Activated naive CD8-positive, alpha-beta T cell treated with anti-CD3 and anti-CD28 coated beads, Interleukin-2, amount 50 U/mL, for 24 hours (primary cell): ENCODE data around the gene ARPP21.
A peak's percentile ranks its signal among the peaks of the same experiment; 100 is the strongest.

ENCODE experiments used
- ATAC-seq: fragments of 150-1000 bp; cut with Tn5 transposase; one replicate; pipeline ENCODE4 v1.10.0; 2021
- DNase-seq: peaks from one replicate; pipeline ENCODE4 v3.0.0; 2021
- H3K27ac Mint-ChIP-seq: one replicate; pipeline ENCODE4 v1.8.0; 2021; ENCODE audit warnings: mild to moderate bottlenecking, mixed read lengths
- H3K27me3 Mint-ChIP-seq: one replicate; pipeline ENCODE4 v1.8.0; 2021; ENCODE audit warnings: mixed read lengths
- H3K36me3 Mint-ChIP-seq: one replicate; pipeline ENCODE4 v1.8.0; 2021; ENCODE audit warnings: low read depth, mixed read lengths
- H3K4me1 Mint-ChIP-seq: one replicate; pipeline ENCODE4 v1.8.0; 2021; ENCODE audit warnings: mixed read lengths
- H3K4me3 Mint-ChIP-seq: one replicate; pipeline ENCODE4 v1.8.0; 2021; ENCODE audit warnings: mild to moderate bottlenecking, moderate library complexity, mixed read lengths
- H3K9me3 Mint-ChIP-seq: one replicate; pipeline ENCODE4 v1.8.0; 2021; ENCODE audit warnings: mixed read lengths

Gene ARPP21

GRCh38 chr3:35635926-35636683, 3.2 kb upstream of the ARPP21 start:
- no peak overlapping the region for H3K27ac Mint-ChIP-seq
- no peak for ATAC-seq
- H3K9me3 Mint-ChIP-seq = no peaks in the 10 kb centered on the region
- H3K4me1 Mint-ChIP-seq = peaks cover 8% of the 10 kb centered on the region
- H3K36me3 Mint-ChIP-seq = no peaks in the 10 kb centered on the region
- H3K4me3 Mint-ChIP-seq = no peak overlapping the region
- DNase-seq = no peak
- H3K27me3 Mint-ChIP-seq = peaks cover 31% of the 10 kb centered on the region

- no peaks in the 10 kb centered on the region for H3K9me3 Mint-ChIP-seq
- no peaks in the 10 kb centered on the region for H3K36me3 Mint-ChIP-seq
- H3K4me3 Mint-ChIP-seq = peak overlapping the region; percentile 34
- peaks cover 8% of the 10 kb centered on the region for H3K4me1 Mint-ChIP-seq
- H3K27ac Mint-ChIP-seq = no peak overlapping the region
- peaks cover 36% of the 10 kb centered on the region for H3K27me3 Mint-ChIP-seq
- ATAC-seq (peak; percentile 15), DNase-seq (no peak)
These were observed 910 bp upstream of the ARPP21 start for GRCh38 chr3:35638251-35638979.

GRCh38 chr3:35638980-35639253, 408 bp upstream of the ARPP21 start:
- DNase-seq (peak; percentile 2), ATAC-seq (peak; percentile 7)
- Mint-ChIP-seq H3K36me3 (no peaks in the 10 kb centered on the region), H3K4me3 (peak overlapping the region; percentile 34), H3K4me1 (peaks cover 8% of the 10 kb centered on the region), H3K27me3 (peaks cover 36% of the 10 kb centered on the region), H3K9me3 (no peaks in the 10 kb centered on the region), H3K27ac (no peak overlapping the region)

- DNase-seq = no peak
- H3K27me3 Mint-ChIP-seq = peaks cover 36% of the 10 kb centered on the region
- ATAC-seq = no peak
- no peak overlapping the region for H3K27ac Mint-ChIP-seq
- no peaks in the 10 kb centered on the region for H3K9me3 Mint-ChIP-seq
- no peaks in the 10 kb centered on the region for H3K36me3 Mint-ChIP-seq
- H3K4me1 Mint-ChIP-seq = peaks cover 8% of the 10 kb centered on the region
- peak overlapping the region; percentile 76 for H3K4me3 Mint-ChIP-seq
These were observed 1.2 kb downstream of the ARPP21 start for GRCh38 chr3:35640190-35641165.

GRCh38 chr3:35641331-35641730, 2.0 kb downstream of the ARPP21 start:
- H3K27me3 Mint-ChIP-seq = peaks cover 36% of the 10 kb centered on the region
- H3K27ac Mint-ChIP-seq = no peak overlapping the region
- no peak overlapping the region for H3K4me3 Mint-ChIP-seq
- peaks cover 8% of the 10 kb centered on the region for H3K4me1 Mint-ChIP-seq
- no peak for DNase-seq
- H3K36me3 Mint-ChIP-seq = no peaks in the 10 kb centered on the region
- ATAC-seq = no peak
- no peaks in the 10 kb centered on the region for H3K9me3 Mint-ChIP-seq

GRCh38 chr3:35641920-35642527, 2.7 kb downstream of the ARPP21 start:
- H3K36me3 Mint-ChIP-seq = no peaks in the 10 kb centered on the region
- peaks cover 36% of the 10 kb centered on the region for H3K27me3 Mint-ChIP-seq
- peaks cover 8% of the 10 kb centered on the region for H3K4me1 Mint-ChIP-seq
- no peak overlapping the region for H3K27ac Mint-ChIP-seq
- no peak for DNase-seq
- no peaks in the 10 kb centered on the region for H3K9me3 Mint-ChIP-seq
- ATAC-seq = no peak
- H3K4me3 Mint-ChIP-seq = no peak overlapping the region

GRCh38 chr3:35643495-35643894, 4.2 kb downstream of the ARPP21 start:
- Mint-ChIP-seq H3K9me3 (no peaks in the 10 kb centered on the region), H3K27ac (no peak overlapping the region), H3K4me3 (no peak overlapping the region)

GRCh38 chr3:35644451-35644850, 5.1 kb downstream of the ARPP21 start:
- Mint-ChIP-seq H3K27me3 (peaks cover 23% of the 10 kb centered on the region), H3K27ac (no peak overlapping the region), H3K4me3 (no peak overlapping the region), H3K4me1 (peaks cover 3% of the 10 kb centered on the region), H3K9me3 (no peaks in the 10 kb centered on the region), H3K36me3 (no peaks in the 10 kb centered on the region)
- ATAC-seq = no peak
- DNase-seq = no peak

More at GRCh38 chr3:35643495-35643894, 4.2 kb downstream of the ARPP21 start:
- peaks cover 27% of the 10 kb centered on the region for H3K27me3 Mint-ChIP-seq
- H3K36me3 Mint-ChIP-seq = no peaks in the 10 kb centered on the region
- peaks cover 8% of the 10 kb centered on the region for H3K4me1 Mint-ChIP-seq
- ATAC-seq = no peak
- DNase-seq = no peak

- DNase-seq (no peak), ATAC-seq (no peak)
- H3K9me3 Mint-ChIP-seq = no peaks in the 10 kb centered on the region
- peaks cover 17% of the 10 kb centered on the region for H3K27me3 Mint-ChIP-seq
- H3K4me1 Mint-ChIP-seq = no peaks in the 10 kb centered on the region
- H3K4me3 Mint-ChIP-seq = no peak overlapping the region
- no peak overlapping the region for H3K27ac Mint-ChIP-seq
- no peaks in the 10 kb centered on the region for H3K36me3 Mint-ChIP-seq
These were observed 5.9 kb downstream of the ARPP21 start for GRCh38 chr3:35645189-35645588.

- ATAC-seq (no peak), DNase-seq (no peak)
- H3K27ac Mint-ChIP-seq = no peak overlapping the region
- H3K36me3 Mint-ChIP-seq = no peaks in the 10 kb centered on the region
- peaks cover 8% of the 10 kb centered on the region for H3K27me3 Mint-ChIP-seq
- H3K4me1 Mint-ChIP-seq = no peaks in the 10 kb centered on the region
- H3K9me3 Mint-ChIP-seq = no peaks in the 10 kb centered on the region
- H3K4me3 Mint-ChIP-seq = no peak overlapping the region
These were observed 6.8 kb downstream of the ARPP21 start for GRCh38 chr3:35646081-35646480.

GRCh38 chr3:35647461-35647860, 8.1 kb downstream of the ARPP21 start:
- H3K36me3 Mint-ChIP-seq = no peaks in the 10 kb centered on the region
- ATAC-seq = no peak
- H3K4me1 Mint-ChIP-seq = no peaks in the 10 kb centered on the region

GRCh38 chr3:35648347-35648746, 9.0 kb downstream of the ARPP21 start:
- peaks cover 2% of the 10 kb centered on the region for H3K27me3 Mint-ChIP-seq
- H3K9me3 Mint-ChIP-seq = no peaks in the 10 kb centered on the region
- H3K4me1 Mint-ChIP-seq = no peaks in the 10 kb centered on the region
- H3K36me3 Mint-ChIP-seq = no peaks in the 10 kb centered on the region
- no peak overlapping the region for H3K4me3 Mint-ChIP-seq
- no peak overlapping the region for H3K27ac Mint-ChIP-seq
- DNase-seq (no peak), ATAC-seq (no peak)

More at GRCh38 chr3:35647461-35647860, 8.1 kb downstream of the ARPP21 start:
- DNase-seq = no peak
- no peak overlapping the region for H3K4me3 Mint-ChIP-seq
- H3K27me3 Mint-ChIP-seq = peaks cover 2% of the 10 kb centered on the region
- no peak overlapping the region for H3K27ac Mint-ChIP-seq
- no peaks in the 10 kb centered on the region for H3K9me3 Mint-ChIP-seq

- peaks cover under 1% of the 10 kb centered on the region for H3K4me1 Mint-ChIP-seq
- H3K9me3 Mint-ChIP-seq = no peaks in the 10 kb centered on the region
These were observed 10.1 kb downstream of the ARPP21 start for GRCh38 chr3:35649405-35649804.

GRCh38 chr3:35651426-35651825, 12.1 kb downstream of the ARPP21 start:
- no peaks in the 10 kb centered on the region for H3K9me3 Mint-ChIP-seq

More at GRCh38 chr3:35649405-35649804, 10.1 kb downstream of the ARPP21 start:
- DNase-seq = no peak
- Mint-ChIP-seq H3K27ac (no peak overlapping the region), H3K36me3 (no peaks in the 10 kb centered on the region), H3K27me3 (peaks cover 2% of the 10 kb centered on the region), H3K4me3 (no peak overlapping the region)
- no peak for ATAC-seq

More at GRCh38 chr3:35651426-35651825, 12.1 kb downstream of the ARPP21 start:
- Mint-ChIP-seq H3K4me1 (peaks cover 2% of the 10 kb centered on the region), H3K27me3 (peaks cover 2% of the 10 kb centered on the region), H3K36me3 (no peaks in the 10 kb centered on the region), H3K27ac (no peak overlapping the region), H3K4me3 (no peak overlapping the region)
- ATAC-seq = no peak
- no peak for DNase-seq
